ENCODE results near the gene ATXN7L3B. TPM values are rescaled to one million over a fixed set of nuclear protein-coding genes. Genes with fewer than 3 reads are reported as not detected.
"Not testable (repeated sequence)": the region's sequence is repeated elsewhere in the genome, so short reads cannot be mapped to it uniquely, and the experiment has no call there.

Gene ATXN7L3B
- polyA plus RNA-seq, 3 donors = 7.6 to 20.2 (median 17.1) TPM

- no peaks in the 10 kb centered on the region for H4K20me1 ChIP-seq (ENCODE audit: insufficient read depth, low read length)
- H3K9ac ChIP-seq (ENCODE audit: insufficient read depth, low read length, poor library complexity, severe bottlenecking) = no peak overlapping the region
- H3K36me3 Mint-ChIP-seq = no peaks in the 10 kb centered on the region
- H3K27me3 Mint-ChIP-seq (ENCODE audit: low read depth in 3 of 3) = no peaks in the 10 kb centered on the region
- H3K27me3 ChIP-seq (ENCODE audit: control insufficient read depth in 2 of 2, insufficient read depth in 2 of 2, low read length in 2 of 2) = no peaks in the 10 kb centered on the region
- no peaks in the 10 kb centered on the region for H3K36me3 ChIP-seq (replicated peaks in 1 of 2; ENCODE audit: control insufficient read depth in 1 of 2, insufficient read depth in 2 of 2, low read length in 2 of 2)
- H3K4me1 ChIP-seq (ENCODE audit: control insufficient read depth in 1 of 2, insufficient read depth in 2 of 2, low read length in 2 of 2) = no peaks in the 10 kb centered on the region
- H3K4me2 ChIP-seq (replicated peaks; ENCODE audit: extremely low read depth, low read length, poor library complexity, severe bottlenecking) = no peak overlapping the region
- no peak overlapping the region for H3K27ac ChIP-seq (ENCODE audit: low read depth in 1 of 2, low read length in 2 of 2)
- peaks cover 4% of the 10 kb centered on the region for H3K4me1 Mint-ChIP-seq
- no CpG with 5 or more reads among the region's 1 CpG for WGBS (ENCODE audit: insufficient coverage)
- no peak overlapping the region for H3K4me3 ChIP-seq (replicated peaks in 1 of 3; ENCODE audit: low read depth in 2 of 3, low read length in 3 of 3)
- H3K4me3 Mint-ChIP-seq = no peak overlapping the region
- no peak for DNase-seq
- no peak overlapping the region for H3K27ac Mint-ChIP-seq
- intact Hi-C loops (cut with micrococcal nuclease) = no loop called here
- no peak for TF ChIP-seq CTCF (IDR thresholded peaks at IDR 0.05)
- no peaks in the 10 kb centered on the region for H3K9me3 ChIP-seq (replicated peaks in 1 of 2; ENCODE audit: control insufficient read depth in 1 of 2, insufficient read depth in 1 of 2, low read length in 2 of 2)
- H2AFZ ChIP-seq (ENCODE audit: insufficient read depth, low read depth, low read length, poor library complexity, severe bottlenecking) = no peak overlapping the region
- no peaks in the 10 kb centered on the region for H3K79me2 ChIP-seq (ENCODE audit: insufficient read depth, low read length)
- peaks cover 0 to 3% (median 0%) of the 10 kb centered on the region in 7 donors for H3K9me3 Mint-ChIP-seq
Measured at GRCh38 chr12:74491374-74491773, 46.3 kb upstream of the ATXN7L3B start.

DNA sequence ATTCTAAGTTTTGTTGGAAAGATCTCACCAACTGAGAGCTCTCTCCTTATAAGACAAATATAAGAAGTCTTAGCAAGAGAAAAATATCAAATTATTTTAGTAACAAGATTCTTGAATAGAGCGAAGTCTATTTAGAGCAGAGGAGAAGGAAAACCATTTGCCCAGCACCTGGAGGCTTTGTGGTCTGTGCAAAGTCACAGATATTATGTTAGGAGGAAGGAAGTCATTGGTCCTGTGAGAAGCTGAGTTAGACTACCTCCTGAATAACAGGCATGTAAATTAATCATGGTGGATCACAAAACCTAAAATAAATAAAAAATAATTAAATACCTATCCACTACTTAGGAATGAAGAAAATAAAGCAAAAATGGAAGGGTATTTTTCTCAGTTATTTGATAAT, 38.4 kb upstream of the ATXN7L3B start:
- H3K27me3 ChIP-seq (ENCODE audit: control insufficient read depth in 2 of 2, insufficient read depth in 2 of 2, low read length in 2 of 2) = no peaks in the 10 kb centered on the region
- H3K9me3 ChIP-seq (replicated peaks in 1 of 2; ENCODE audit: control insufficient read depth in 1 of 2, insufficient read depth in 1 of 2, low read length in 2 of 2) = no peaks in the 10 kb centered on the region
- H3K4me3 ChIP-seq (replicated peaks in 1 of 3; ENCODE audit: low read depth in 2 of 3, low read length in 3 of 3) = no peak overlapping the region
- H2AFZ ChIP-seq (ENCODE audit: insufficient read depth, low read depth, low read length, poor library complexity, severe bottlenecking) = no peak overlapping the region
- no peaks in the 10 kb centered on the region for H4K20me1 ChIP-seq (ENCODE audit: insufficient read depth, low read length)
- Mint-ChIP-seq H3K4me3 (no peak overlapping the region), H3K27me3 (ENCODE audit: low read depth in 3 of 3) (no peaks in the 10 kb centered on the region), H3K9me3 (peaks cover 0 to 5% (median 1%) of the 10 kb centered on the region in 7 donors), H3K36me3 (no peaks in the 10 kb centered on the region), H3K4me1 (no peaks in the 10 kb centered on the region), H3K27ac (no peak overlapping the region)
- TF ChIP-seq CTCF (IDR thresholded peaks at IDR 0.05) = no peak
- no peaks in the 10 kb centered on the region for H3K4me1 ChIP-seq (ENCODE audit: control insufficient read depth in 1 of 2, insufficient read depth in 2 of 2, low read length in 2 of 2)
- no peak overlapping the region for H3K4me2 ChIP-seq (replicated peaks; ENCODE audit: extremely low read depth, low read length, poor library complexity, severe bottlenecking)
- H3K9ac ChIP-seq (ENCODE audit: insufficient read depth, low read length, poor library complexity, severe bottlenecking) = no peak overlapping the region
- no peak overlapping the region for H3K27ac ChIP-seq (ENCODE audit: low read depth in 1 of 2, low read length in 2 of 2)
- WGBS (ENCODE audit: insufficient coverage) = no CpG with 5 or more reads among the region's 1 CpG
- H3K79me2 ChIP-seq (ENCODE audit: insufficient read depth, low read length) = no peaks in the 10 kb centered on the region
- no peaks in the 10 kb centered on the region for H3K36me3 ChIP-seq (replicated peaks in 1 of 2; ENCODE audit: control insufficient read depth in 1 of 2, insufficient read depth in 2 of 2, low read length in 2 of 2)
- intact Hi-C loops (cut with micrococcal nuclease) = no loop called here
- no peak for DNase-seq

GRCh38 chr12:74508873-74509657, 28.6 kb upstream of the ATXN7L3B start:
- H2AFZ ChIP-seq (ENCODE audit: insufficient read depth, low read depth, low read length, poor library complexity, severe bottlenecking); H3K9me3 ChIP-seq (replicated peaks in 1 of 2; ENCODE audit: control insufficient read depth in 1 of 2, insufficient read depth in 1 of 2, low read length in 2 of 2); H3K27me3 ChIP-seq (ENCODE audit: control insufficient read depth in 2 of 2, insufficient read depth in 2 of 2, low read length in 2 of 2); intact Hi-C loops (cut with micrococcal nuclease); H3K36me3 ChIP-seq (replicated peaks in 1 of 2; ENCODE audit: control insufficient read depth in 1 of 2, insufficient read depth in 2 of 2, low read length in 2 of 2); H3K9me3 Mint-ChIP-seq; H3K4me3 Mint-ChIP-seq; H3K4me1 ChIP-seq (ENCODE audit: control insufficient read depth in 1 of 2, insufficient read depth in 2 of 2, low read length in 2 of 2); H3K27me3 Mint-ChIP-seq (ENCODE audit: low read depth in 3 of 3); H3K79me2 ChIP-seq (ENCODE audit: insufficient read depth, low read length); H3K4me3 ChIP-seq (replicated peaks in 1 of 3; ENCODE audit: low read depth in 2 of 3, low read length in 3 of 3); H4K20me1 ChIP-seq (ENCODE audit: insufficient read depth, low read length); H3K36me3 Mint-ChIP-seq; H3K9ac ChIP-seq (ENCODE audit: insufficient read depth, low read length, poor library complexity, severe bottlenecking); H3K4me1 Mint-ChIP-seq; DNase-seq; H3K27ac Mint-ChIP-seq; H3K27ac ChIP-seq (ENCODE audit: low read depth in 1 of 2, low read length in 2 of 2); H3K4me2 ChIP-seq (replicated peaks; ENCODE audit: extremely low read depth, low read length, poor library complexity, severe bottlenecking): not testable (repeated sequence)
- 94% methylated on average over 14 of the region's 31 CpGs for WGBS (ENCODE audit: insufficient coverage)
